NCI-H1417 (cell line): ENCODE data around the gene GADL1.

ENCODE experiments used
- DNase-seq, 3 experiments: peaks; one replicate each; lab custom pipeline; 2025; lab: John Stamatoyannopoulos, UW

The GADL1 gene

GRCh38 chr3:30878862-30879261 lies 15.6 kb downstream of the GADL1 start:
- no peak for DNase-seq

- no peak for DNase-seq
Observed at GRCh38 chr3:30875505-30875904, 19.0 kb downstream of the GADL1 start.

- no peak for DNase-seq
Observed at GRCh38 chr3:30873671-30874070, 20.8 kb downstream of the GADL1 start.

- no peak for DNase-seq
Observed at GRCh38 chr3:30872879-30873278, 21.6 kb downstream of the GADL1 start.

DNA sequence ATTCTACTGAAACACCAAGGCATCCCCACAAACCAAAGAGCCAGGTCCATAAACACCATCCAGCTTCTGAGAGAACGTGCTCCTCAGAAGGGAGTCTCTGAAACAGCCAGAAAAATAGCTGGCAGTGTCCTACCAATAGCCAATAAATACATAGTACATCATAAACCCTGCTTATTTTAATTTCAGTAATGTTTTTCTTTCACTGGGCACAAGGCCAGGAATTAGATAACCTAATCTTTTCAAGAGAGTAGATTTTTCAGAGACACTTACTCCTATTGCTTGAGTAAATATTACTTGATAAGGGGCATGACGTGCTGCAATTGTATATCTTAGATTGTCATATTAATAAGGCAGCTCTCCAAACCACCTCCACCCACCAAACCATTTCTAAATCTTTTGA lies 22.7 kb downstream of the GADL1 start:
- DNase-seq = peak in 1 of 3 experiments; percentile 39

GRCh38 chr3:30864836-30865235 lies 29.6 kb downstream of the GADL1 start:
- DNase-seq = no peak

- no peak for DNase-seq
Observed at GRCh38 chr3:30864132-30864531, 30.3 kb downstream of the GADL1 start.

DNA sequence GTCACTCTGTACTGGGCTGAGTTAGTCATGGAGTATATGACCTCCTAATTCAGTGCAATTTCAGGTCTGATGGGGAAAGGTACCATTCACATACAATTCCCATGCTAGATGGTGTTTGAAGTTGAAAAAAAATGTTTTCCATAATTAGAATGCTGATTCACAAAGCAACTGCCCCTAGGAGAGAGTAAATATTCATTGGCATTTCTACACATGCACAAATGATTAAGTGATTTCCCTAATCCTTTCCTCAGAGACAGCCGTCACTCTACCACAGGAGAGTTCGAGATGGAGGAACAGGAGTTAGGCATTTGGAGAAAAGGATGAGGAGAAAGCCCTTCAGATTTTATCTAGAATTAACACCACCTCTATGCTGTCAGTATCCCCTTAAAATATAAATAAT lies 32.5 kb downstream of the GADL1 start:
- DNase-seq = no peak

GRCh38 chr3:30858894-30859389 lies 35.5 kb downstream of the GADL1 start:
- DNase-seq = no peak

GRCh38 chr3:30855400-30856292 lies 38.8 kb downstream of the GADL1 start:
- DNase-seq = no peak

DNA sequence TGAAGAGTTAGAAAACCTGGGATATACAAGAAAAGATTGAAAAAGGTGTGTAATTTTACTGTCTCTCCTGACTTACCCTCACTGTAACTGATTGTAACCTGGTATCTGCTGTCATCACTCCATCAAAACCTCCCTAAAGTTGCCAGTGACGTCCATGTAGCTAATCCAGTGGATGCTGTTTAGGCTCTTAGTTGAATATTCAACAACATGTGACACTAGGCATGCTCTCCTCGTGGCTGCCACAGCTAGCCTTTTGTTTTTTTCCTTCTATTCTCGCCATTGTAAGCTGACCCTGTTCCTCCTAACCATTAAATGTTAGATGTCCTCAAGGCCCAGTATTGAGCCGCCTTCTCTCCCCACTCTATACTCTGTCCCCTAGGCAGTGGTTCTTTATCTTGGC lies 41.6 kb downstream of the GADL1 start:
- no peak for DNase-seq

DNA sequence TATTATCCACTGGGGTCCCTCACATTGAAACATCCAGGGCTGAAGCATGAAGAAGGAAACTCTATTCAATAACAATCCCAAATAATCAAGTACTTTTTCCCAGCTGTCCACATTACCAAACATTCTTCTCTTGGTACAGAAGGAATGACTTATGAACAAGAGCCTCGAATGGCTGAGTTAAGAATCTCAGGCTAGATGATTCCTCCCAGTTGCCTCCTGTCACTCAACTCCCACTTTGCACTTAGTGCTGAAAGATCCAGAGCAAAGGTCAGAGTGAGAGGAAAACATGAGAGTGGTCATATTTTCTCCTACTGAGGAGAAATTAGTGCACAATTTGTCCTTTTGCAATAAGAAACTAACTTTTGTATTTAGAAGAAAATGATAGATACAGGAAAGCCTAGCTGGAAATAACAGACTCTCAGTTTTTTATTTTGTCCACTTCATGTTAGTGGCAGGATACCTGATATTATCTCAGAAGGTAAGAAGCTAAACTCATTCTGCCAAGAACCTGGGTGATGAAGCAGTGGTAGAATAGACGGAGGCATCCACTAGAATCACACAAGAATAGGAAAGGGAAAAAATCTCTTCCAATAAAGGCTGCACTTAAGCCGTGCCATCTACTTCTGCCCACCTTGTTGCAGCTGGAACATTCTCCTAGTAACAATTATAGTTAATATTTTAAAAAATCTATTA lies 46.2 kb downstream of the GADL1 start:
- no peak for DNase-seq

- no peak for DNase-seq
Observed at GRCh38 chr3:30847592-30847991, 46.9 kb downstream of the GADL1 start.

- no peak for DNase-seq
Observed at GRCh38 chr3:30845606-30846005, 48.9 kb downstream of the GADL1 start.

GRCh38 chr3:30843877-30844276 lies 50.6 kb downstream of the GADL1 start:
- DNase-seq = no peak

GRCh38 chr3:30836141-30836540 lies 58.3 kb downstream of the GADL1 start:
- DNase-seq = no peak

DNA sequence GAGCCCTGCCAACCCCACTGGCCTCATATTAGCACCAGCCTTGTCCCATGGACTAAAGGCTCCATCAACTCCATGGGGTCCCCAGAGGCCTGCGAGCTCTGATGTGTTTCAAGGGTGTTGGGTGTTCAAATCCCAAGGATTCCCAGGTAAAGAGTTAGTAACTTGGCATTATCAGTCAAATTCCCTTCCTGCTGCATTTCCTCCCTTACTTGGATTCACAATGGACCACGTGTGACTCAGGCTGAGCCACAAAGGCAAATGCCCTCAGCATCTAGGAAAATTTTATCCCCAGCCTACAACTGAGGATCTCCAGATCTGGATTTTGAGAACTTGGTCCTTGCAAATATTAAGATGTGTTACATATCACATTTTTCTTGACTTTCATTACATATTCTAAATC lies 58.8 kb downstream of the GADL1 start:
- DNase-seq = no peak

DNA sequence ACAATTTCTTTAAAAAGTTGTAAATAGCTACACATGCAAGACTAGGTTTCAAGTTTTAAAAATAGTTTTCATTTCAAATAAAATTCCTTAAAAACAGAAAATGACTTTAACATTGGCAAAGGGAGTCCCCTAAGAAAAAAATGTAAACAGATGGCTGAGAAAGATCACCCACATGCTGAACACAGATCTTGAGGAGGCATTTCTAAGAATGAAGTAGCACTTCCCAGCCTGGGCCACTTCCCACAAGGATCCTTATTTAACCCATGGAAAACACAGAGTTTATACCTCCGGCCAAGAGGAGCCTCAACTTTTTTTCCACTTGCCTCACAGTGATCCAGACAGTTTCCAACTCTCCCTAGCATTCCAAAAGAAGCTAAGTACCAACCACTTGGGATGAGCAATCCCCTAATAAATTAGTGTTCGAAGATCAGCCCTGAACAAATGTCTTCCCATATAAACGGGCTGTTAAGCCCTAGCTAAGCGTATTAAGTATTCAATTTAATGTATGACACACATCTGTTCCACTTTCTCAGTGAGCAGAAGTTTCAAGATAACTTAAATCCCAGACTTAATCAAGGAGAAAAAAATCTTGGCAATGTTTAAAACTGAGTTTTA lies 61.4 kb downstream of the GADL1 start:
- no peak for DNase-seq

GRCh38 chr3:30827080-30827479 lies 67.4 kb downstream of the GADL1 start:
- DNase-seq = no peak

DNA sequence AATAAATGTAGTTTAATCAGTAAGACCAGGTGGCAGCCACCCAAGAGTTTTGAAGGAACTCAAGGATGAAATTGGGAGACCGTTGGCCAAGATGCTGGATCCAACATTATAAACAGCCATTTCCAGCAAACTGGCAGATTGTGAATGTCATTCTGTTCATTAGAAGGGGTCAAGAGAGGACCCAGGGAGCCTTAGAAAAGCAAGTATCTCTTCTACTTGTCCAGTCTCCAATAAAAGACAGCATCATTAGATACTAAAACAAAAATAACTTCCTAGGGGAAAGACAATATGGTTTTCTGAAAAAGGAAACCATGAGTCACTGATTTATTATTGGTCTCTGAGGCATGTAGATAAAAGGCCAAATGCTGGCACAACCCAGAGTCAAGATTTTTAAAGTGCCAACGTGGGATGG lies 67.9 kb downstream of the GADL1 start:
- DNase-seq = no peak

GRCh38 chr3:30819067-30819798 lies 75.2 kb downstream of the GADL1 start:
- DNase-seq = peak in 1 of 3 experiments; percentile 8

DNA sequence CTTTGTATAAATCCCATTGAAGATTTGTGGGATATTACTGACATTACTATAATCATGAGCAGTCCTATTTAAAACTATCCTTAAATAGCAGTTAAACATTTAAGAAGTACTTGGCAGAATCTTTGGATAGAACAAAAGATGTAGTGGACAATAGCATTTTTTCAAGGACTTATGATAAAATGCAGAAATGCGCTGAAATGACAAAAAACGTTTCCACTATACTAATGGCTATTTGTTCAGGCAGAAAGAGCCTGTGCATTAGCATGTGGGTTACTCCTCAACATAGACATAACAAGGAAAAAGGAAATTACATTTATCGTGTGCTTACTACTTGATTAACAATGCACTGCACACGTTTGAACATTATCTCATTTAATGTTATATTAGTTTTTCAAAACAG lies 80.7 kb downstream of the GADL1 start:
- no peak for DNase-seq
